Stimulated activated CD8-positive, alpha-beta memory T cell treated with anti-CD3 and anti-CD28 coated beads, Interleukin-12 subunit alpha, Interleukin-12 subunit beta, amount 100 ng/mL, for 1 hour (primary cell): ENCODE data around the gene MUC5AC.

Experiments
- DNase-seq: peaks from one replicate; pipeline ENCODE4 v3.0.0-alpha.2; 2020; ENCODE audit warnings: low read depth

Gene MUC5AC

DNA sequence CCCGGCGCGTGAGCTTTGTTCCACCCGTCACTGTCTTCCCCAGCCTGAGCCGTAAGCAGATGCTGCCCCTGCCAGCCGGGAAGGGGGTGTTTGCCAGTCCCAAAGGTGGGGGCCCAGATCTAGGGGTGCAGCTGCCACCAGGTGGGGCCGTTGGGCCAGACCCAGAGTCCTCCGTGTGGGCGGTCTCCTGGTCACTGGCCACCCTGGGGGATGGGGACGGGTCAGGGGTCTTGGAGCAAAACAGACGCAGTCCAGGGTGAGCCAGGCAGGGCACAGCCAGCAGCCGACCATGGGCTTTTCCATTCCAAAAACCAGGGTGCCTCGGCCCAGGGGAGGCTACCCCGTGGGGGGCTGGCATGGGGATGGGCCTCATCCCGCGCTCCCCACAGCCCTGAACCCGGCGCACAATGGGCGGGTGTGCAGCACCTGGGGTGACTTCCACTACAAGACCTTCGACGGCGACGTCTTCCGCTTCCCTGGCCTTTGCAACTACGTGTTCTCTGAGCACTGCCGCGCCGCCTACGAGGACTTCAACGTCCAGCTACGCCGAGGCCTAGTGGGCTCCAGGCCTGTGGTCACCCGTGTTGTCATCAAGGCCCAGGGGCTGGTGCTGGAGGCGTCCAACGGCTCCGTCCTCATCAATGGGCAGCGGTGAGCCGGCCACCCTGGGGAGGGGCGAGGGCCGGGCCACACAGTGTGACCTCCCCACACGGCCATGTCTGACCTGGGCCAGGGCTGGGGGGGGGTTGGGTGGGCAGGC is 68.7 kb downstream of the MUC5AC start:
- DNase-seq = no peak

DNA sequence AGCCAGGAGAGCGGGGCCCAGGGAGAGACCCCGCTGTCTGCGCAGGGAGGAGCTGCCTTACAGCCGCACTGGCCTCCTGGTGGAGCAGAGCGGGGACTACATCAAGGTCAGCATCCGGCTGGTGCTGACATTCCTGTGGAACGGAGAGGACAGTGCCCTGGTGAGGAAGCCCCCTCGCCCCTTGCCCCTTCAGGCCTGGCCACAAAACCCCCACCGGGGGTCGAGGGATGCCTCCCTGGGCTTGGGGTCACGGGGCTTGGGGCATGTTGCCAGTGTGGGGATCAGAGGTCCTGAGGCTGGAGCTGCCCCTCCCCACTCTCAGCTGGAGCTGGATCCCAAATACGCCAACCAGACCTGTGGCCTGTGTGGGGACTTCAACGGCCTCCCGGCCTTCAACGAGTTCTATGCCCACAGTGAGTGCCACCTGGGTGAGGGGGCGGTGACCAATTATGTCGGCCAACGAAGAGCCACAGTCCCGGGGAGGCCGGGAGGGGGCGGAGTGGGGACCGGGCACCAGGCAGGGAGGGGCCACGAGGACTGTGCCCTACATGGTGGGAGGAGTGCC is 69.3 kb downstream of the MUC5AC start:
- DNase-seq = no peak

- DNase-seq = no peak
These were observed 69.9 kb downstream of the MUC5AC start for GRCh38 chr11:1227551-1228100.

GRCh38 chr11:1228101-1228821 is 70.5 kb downstream of the MUC5AC start:
- no peak for DNase-seq

DNA sequence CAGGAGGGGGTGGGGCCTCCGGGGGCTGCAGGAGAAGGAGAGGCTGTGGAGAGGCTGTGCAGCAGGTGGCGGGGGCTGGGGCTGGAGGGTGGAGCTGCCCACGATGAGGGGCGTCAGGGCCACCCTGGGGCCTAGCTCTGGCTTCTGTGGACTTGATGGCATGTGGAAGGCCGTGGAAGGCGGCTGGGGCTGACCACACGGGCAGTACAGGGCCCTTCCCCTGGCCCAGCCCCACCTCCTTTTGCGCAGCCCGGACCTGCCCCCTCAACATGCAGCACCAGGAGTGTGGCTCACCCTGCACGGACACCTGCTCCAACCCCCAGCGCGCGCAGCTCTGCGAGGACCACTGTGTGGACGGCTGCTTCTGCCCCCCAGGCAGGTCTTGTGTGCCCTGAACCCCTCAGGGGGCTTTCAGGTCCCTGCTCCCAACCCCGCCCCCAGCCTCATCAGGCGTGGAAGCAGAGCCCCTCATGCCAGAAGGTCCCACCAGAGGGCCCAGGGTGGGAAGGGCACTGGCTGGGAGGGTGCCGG is 71.2 kb downstream of the MUC5AC start:
- DNase-seq = no peak

DNA sequence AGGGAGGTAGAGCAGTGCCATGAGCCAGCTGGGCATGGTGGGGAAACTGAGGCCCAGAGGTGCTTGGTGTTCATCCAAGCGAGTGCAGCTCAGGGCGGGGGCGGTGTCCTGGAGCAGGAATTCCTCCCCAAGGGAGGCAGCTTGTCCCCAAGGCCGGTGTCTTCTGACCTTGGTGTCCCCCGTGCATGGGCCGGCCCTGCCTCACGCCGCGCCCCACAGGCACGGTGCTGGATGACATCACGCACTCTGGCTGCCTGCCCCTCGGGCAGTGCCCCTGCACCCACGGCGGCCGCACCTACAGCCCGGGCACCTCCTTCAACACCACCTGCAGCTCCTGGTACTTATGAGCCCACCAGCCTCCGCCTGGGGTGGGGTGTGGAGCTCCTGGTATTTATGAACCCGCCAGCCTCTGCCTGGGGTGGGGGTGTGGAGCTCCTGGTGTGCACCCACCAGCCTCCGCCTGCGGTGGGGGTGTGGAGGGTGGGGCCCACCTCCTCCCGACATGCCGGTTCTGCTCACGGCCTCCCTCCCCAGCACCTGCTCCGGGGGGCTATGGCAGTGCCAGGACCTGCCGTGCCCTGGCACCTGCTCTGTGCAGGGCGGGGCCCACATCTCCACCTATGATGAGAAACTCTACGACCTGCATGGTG is 71.8 kb downstream of the MUC5AC start:
- no peak for DNase-seq

GRCh38 chr11:1230121-1230455 is 72.3 kb downstream of the MUC5AC start:
- no peak for DNase-seq

DNA sequence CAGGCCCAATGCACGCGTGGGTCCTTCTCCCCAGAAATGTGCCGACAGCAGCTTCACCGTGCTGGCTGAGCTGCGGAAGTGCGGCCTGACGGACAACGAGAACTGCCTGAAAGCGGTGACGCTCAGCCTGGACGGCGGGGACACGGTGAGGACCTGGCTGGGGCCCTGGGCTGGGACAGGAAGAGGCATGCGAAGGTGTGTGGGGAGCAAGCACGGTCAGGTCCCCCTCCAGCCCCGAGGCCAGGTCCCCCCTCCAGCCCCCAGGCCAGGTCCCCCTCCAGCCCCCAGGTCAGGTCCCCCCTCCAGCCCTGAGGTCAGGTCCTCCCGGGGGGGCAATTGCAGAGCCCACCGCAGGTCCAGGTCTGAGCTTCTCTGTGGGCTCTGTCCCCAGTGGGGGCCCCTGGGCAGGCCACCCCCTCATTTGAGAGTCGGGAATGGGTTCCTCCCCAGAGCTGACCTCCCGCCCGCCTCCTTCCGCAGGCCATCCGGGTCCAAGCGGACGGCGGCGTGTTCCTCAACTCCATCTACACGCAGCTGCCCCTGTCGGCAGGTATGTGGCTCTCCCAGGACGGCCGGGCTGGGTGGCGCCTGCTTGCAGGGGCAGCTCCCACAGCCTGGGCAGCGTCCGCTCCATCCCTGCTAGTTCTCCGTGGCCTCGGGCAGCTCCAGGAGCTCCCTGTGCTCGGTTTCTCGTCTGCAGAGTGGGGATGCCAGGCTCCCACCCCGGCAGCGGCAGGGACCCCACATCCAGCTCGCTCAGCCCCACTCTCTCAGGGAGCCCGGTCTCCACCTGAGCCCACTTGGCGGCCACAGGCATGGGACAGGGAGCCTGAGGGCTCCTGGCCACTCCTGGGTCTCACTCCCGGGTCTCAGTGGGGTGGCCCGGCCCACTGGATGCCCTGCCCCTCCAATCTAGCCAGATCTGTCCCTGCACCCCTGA is 73.0 kb downstream of the MUC5AC start:
- DNase-seq = no peak

DNA sequence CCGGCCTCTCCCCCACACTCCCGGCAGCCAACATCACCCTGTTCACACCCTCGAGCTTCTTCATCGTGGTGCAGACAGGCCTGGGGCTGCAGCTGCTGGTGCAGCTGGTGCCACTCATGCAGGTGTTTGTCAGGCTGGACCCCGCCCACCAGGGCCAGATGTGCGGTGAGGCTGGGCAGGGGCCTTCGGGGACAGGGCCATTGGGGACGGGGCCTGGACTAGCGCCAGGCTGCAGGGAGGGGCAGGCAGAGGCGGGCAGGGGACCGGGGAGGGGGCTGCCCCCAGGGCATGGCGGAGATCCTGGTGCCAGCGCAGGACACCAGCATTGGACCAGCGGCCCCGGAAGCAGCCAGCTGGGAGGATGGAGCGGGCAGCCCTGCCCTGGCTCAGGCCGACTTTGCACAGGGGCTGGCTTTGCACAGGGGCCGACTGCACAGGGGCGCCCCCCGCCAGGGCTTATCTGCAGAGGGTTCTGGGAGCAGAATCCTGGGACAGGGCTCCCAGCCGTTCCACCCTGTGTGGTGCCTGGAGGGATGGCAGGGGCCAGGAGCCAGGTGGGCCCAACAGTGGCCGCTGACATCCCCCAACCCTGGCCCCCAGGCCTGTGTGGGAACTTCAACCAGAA is 73.8 kb downstream of the MUC5AC start:
- DNase-seq = no peak

DNA sequence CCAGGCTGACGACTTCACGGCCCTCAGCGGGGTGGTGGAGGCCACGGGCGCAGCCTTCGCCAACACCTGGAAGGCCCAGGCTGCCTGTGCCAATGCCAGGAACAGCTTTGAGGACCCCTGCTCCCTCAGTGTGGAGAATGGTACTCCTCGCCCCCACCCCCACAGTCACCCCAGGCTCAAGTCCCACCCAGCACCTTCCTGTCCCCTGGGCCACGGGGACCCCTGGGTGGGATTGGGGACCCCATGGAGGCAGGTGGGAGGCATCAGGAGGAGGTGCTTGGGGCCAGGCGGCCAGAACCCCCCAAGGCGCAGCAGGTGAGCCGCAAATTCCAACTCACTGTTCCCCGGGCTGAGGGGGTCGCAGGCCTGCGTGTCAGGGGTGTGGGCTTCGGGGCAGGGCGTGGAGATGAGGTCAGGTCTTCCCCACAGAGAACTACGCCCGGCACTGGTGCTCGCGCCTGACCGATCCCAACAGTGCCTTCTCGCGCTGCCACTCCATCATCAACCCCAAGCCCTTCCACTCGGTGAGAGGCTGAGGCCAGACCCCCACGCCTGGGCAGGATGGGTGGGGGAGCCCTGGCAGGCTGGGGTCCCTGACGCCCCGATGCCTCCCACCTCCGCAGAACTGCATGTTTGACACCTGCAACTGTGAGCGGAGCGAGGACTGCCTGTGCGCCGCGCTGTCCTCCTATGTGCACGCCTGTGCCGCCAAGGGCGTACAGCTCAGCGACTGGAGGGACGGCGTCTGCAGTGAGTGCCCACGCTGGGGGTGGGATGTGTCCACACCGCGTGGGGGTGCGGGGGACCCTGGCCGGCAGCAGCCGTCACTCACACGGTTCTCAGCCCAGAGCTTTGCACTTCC is 74.5 kb downstream of the MUC5AC start:
- DNase-seq = no peak

GRCh38 chr11:1232883-1233321 is 75.1 kb downstream of the MUC5AC start:
- no peak for DNase-seq

DNA sequence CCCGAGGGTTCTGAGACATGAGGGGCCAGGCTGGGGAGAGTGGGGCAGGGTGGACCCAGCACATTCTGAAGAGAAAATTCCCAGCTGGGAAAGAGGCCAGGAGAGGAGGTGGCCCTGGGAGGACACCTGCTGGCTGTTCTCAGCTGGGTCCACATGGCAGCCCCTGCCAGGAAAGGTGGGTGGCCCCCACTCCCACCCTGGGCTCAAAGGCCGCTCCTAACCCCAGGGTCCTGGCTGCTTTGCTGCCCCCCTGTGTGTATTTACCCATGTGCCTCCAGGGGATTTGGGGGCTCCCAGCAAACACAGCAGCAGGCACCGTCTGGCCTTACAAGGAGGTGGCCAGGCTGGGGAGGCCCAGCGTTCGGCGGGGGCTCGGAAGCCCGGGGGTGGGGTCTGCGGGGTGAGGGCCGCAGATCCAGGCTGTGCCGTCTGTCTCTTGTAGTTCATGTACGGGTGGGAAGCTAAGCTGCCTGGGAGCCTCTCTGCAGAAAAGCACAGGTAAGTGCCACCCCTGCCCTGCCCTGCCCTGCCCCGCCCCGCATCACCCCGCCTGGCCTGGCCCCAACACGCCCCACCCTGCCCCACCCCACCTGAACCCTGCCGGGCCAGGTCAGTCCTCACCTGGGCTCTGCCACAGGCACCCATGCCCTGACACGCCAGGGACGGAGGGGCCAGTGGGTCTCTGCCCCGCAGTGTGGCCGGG is 75.7 kb downstream of the MUC5AC start:
- DNase-seq = no peak

- no peak for DNase-seq
These were observed 76.4 kb downstream of the MUC5AC start for GRCh38 chr11:1234054-1234720.

- no peak for DNase-seq
These were observed 77.1 kb downstream of the MUC5AC start for GRCh38 chr11:1234771-1235305.

- no peak for DNase-seq
These were observed 77.7 kb downstream of the MUC5AC start for GRCh38 chr11:1235306-1235900.

DNA sequence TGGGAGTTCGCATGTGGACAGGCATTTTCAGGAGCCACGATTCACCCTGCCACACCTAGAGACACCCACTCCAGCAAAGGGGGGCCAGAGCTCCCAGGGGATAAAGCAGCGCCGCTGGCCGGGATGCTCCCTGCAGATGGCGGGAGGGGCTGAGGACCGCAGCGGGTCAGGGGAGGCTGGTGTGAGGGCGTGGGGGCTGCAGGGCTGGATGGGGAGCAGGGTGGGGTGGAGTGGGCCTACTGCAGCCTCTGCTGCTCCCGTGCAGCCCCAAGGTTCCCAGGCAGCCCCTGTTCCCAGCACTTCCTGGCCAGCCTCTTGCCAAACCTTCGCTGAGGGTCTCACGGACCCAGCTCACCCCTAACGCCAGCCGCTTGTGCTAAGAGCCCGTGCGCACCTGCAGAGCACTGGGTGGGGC is 78.2 kb downstream of the MUC5AC start:
- no peak for DNase-seq

GRCh38 chr11:1236316-1237127 is 78.8 kb downstream of the MUC5AC start:
- DNase-seq = no peak
